Kidney (tissue), 14 donors: ENCODE data around the gene ABT1. TPM values are rescaled to one million over a fixed set of nuclear protein-coding genes. Genes with fewer than 3 reads are reported as not detected.

Source experiments
- DNase-seq, 5 donors: peaks; one replicate each; pipeline ENCODE4 v3.0.0-alpha.2; 2013 to 2020
- FAIRE-seq: peaks from 2 replicates; lab custom pipeline; 2012; peaks lifted over from hg19 to GRCh38; lab: Jason Lieb, UNC
- H3K27ac ChIP-seq, 2 donors: one replicate each; pipeline ENCODE4 v1.7.0; 2013; ENCODE audit warnings: low read depth in 2 of 2, low read length in 2 of 2, inconsistent platforms in 1 of 2
- H3K27me3 ChIP-seq: one replicate; pipeline ENCODE4 v1.7.1; 2013; ENCODE audit warnings: low read length, inconsistent platforms; ENCODE audit not compliant: control insufficient read depth, insufficient read depth
- H3K36me3 ChIP-seq, 3 donors: one replicate each; pipeline versions ENCODE4 v1.7.0 to v1.7.1; 2013; ENCODE audit warnings: low read length in 3 of 3, control low read depth in 1 of 3, inconsistent platforms in 1 of 3; ENCODE audit not compliant: insufficient read depth in 3 of 3, control insufficient read depth in 2 of 3
- H3K4me1 ChIP-seq, 3 donors: one replicate each; pipeline versions ENCODE4 v1.7.0 to v1.7.1; 2013; ENCODE audit warnings: low read length in 3 of 3, inconsistent platforms in 1 of 3, low read depth in 1 of 3; ENCODE audit not compliant: control insufficient read depth in 2 of 3, insufficient read depth in 2 of 3
- H3K4me3 ChIP-seq, 3 donors: one replicate each; pipeline versions ENCODE4 v1.7.0 to v1.8.1; 2013; ENCODE audit warnings: low read length in 3 of 3, control low read depth in 1 of 3, inconsistent platforms in 1 of 3
- H3K9ac ChIP-seq, 3 donors: one replicate each; pipeline versions ENCODE4 v1.7.0 to v1.7.1; 2013; ENCODE audit warnings: low read length in 3 of 3, control low read depth in 1 of 3, inconsistent platforms in 1 of 3
- H3K9me3 ChIP-seq, 3 donors: one replicate each; pipeline versions ENCODE4 v1.7.0 to v1.7.1; 2013; ENCODE audit warnings: low read length in 3 of 3, control low read depth in 1 of 3, inconsistent platforms in 1 of 3; ENCODE audit not compliant: control insufficient read depth in 2 of 3, insufficient read depth in 1 of 3
- intact Hi-C: fragments of 100-400 bp; cut with DNase I; formaldehyde crosslinking; loops from one replicate; pipeline ENCODE4 v1.11.1; 2022
- polyA plus RNA-seq: library from polyadenylated mRNA; stranded (reverse); fragments of 350-450 nt; fragmentation: Illumina TruSeq; extraction: RNeasy Lipid Tissue Mini Kit (QIAGEN cat#74804); gene quantifications from one replicate; pipeline ENCODE4 v1.2.3, GENCODE V29; 2014; ENCODE audit warnings: low read depth, low replicate concordance; ENCODE audit not compliant: insufficient read depth
- total RNA-seq: library from RNA; stranded (reverse); fragmentation: NEBNext Ultra II Directional; extraction: Animal tissue kit (Norgen Biotek cat#: 25700); gene quantifications from one replicate; pipeline ENCODE4 v1.2.1, GENCODE V29; 2021
- TF ChIP-seq, protein P1 (sequence below): IDR thresholded peaks from 3 replicates; pipeline ENCODE4 v1.5.1; 2012; ENCODE audit warnings: mild to moderate bottlenecking, moderate library complexity, borderline replicate concordance; ENCODE audit not compliant: insufficient read depth; ENCODE audit errors: extremely low read depth
- donor health status: control.
- donor health status: control.
- donor health status: control.
- donor health status: control.
- donor health status: control.
- donor health status: DM: yes; HTN: yes; CAD: no.
- donor health status: Normal renal cell carcinoma (clear cell type).

ABT1 gene
- total and polyA plus RNA-seq, 2 donors from 2014 or later = 11.3 to 14.0 TPM

DNA sequence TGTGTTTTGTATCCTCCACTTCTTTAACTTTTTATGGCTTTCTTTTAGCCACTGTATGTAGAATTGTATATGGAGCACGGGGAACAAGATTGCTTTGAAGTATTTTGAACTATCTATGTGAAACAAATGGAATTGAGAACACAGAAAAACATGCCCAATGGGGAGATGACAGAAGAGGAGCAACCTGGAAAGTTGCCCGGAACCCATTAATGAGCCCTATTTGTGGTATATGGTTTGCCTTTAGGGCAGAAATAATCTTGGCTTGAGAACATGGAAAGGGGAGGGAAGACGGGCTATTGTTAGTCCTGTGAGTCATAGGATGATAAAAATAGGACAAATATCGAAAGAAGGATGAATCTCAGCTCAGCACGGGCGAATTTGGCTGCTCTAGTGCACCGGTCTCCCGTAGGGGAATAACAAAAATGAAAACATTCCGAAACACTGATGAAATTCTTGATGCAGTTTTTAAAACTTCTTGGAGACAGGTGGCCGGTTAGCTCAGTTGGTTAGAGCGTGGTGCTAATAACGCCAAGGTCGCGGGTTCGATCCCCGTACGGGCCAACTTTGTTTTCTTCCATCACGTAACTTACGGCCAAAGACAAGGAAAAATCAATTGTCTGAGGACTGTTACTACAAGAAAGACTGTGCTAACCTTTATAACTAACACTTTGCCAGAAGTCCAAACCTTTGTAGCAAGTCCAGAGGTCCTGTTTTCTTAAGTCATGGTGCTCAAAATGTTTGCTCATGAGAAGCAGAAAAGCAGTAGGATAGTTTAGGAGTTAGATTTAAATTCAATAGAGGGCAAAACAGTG lies 42.9 kb upstream of the ABT1 start:
- FAIRE-seq = no peak

GRCh38 chr6:26554447-26554696 lies 42.4 kb upstream of the ABT1 start:
- Histone ChIP-seq H3K36me3 (no peaks in the 10 kb centered on the region), H3K27ac (peak overlapping the region in 1 of 2 donors; percentile 73), H3K27me3 (no peaks in the 10 kb centered on the region), H3K4me3 (peak overlapping the region; percentile 51 to 68 (median 58)), H3K9ac (peak overlapping the region in 2 of 3 donors; percentile 13 to 19), H3K9me3 (no peaks in the 10 kb centered on the region), H3K4me1 (peaks cover 0 to 2% (median 0%) of the 10 kb centered on the region in 3 donors)
- intact Hi-C loops = no loop called here
- FAIRE-seq (no peak), DNase-seq (no peak)
- TF ChIP-seq, protein P1, sequence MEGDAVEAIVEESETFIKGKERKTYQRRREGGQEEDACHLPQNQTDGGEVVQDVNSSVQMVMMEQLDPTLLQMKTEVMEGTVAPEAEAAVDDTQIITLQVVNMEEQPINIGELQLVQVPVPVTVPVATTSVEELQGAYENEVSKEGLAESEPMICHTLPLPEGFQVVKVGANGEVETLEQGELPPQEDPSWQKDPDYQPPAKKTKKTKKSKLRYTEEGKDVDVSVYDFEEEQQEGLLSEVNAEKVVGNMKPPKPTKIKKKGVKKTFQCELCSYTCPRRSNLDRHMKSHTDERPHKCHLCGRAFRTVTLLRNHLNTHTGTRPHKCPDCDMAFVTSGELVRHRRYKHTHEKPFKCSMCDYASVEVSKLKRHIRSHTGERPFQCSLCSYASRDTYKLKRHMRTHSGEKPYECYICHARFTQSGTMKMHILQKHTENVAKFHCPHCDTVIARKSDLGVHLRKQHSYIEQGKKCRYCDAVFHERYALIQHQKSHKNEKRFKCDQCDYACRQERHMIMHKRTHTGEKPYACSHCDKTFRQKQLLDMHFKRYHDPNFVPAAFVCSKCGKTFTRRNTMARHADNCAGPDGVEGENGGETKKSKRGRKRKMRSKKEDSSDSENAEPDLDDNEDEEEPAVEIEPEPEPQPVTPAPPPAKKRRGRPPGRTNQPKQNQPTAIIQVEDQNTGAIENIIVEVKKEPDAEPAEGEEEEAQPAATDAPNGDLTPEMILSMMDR = no peak

More for the DNA sequence above, 42.9 kb upstream of the ABT1 start:
- Histone ChIP-seq H3K9ac (peak overlapping the region; percentile 41 to 78 (median 50)), H3K4me3 (peak overlapping the region; percentile 58 to 93 (median 85)), H3K27me3 (no peaks in the 10 kb centered on the region), H3K9me3 (no peaks in the 10 kb centered on the region), H3K4me1 (peaks cover 0 to 2% (median 0%) of the 10 kb centered on the region in 3 donors), H3K27ac (peak overlapping the region; percentile 45 to 73), H3K36me3 (no peaks in the 10 kb centered on the region)
- intact Hi-C loops = no loop called here
- DNase-seq = peak; percentile 85 to 93 (median 88)
- TF ChIP-seq, protein P1 = no peak

DNA sequence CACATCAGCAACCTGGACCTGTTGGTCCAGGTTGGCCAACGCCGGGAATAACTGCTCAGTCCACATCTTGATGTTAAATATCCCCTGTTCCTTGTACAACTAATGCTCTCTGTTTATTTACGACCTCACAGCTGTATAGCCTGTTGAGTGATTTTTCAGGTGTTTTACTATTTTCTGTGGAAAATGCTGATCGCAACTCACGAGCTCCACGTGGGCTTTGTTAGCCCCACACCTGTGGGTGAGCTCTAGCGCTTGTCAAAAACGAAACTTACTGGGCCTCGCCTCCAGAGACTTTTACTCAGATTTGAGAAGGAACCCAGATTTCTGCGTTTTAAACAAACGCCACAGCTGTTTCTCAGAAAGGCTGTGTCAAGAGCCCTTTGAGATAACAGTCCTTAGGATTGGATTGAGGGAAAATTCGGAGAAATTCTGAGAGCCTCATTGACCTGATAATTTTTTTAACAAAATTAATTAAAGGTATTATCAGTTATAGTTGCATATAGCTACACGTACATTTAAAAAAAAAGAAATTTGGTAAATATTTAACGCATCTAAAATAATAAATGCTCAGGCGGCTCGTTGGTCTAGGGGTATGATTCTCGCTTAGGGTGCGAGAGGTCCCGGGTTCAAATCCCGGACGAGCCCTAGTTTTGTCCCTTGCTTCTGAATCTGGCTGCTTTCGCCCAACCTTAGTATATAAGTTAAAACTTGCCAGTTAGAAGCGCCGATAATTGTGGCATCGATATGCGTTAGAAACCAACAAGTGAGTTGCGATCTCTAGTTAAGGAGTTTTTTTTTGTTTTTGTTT lies 41.9 kb upstream of the ABT1 start:
- peak overlapping the region in 1 of 2 donors; percentile 73 for H3K27ac ChIP-seq
- no peaks in the 10 kb centered on the region for H3K9me3 ChIP-seq
- DNase-seq (peak in 3 of 5 donors; percentile 44 to 71 (median 65)), FAIRE-seq (no peak)
- peak overlapping the region; percentile 51 to 68 (median 58) for H3K4me3 ChIP-seq
- H3K27me3 ChIP-seq = no peaks in the 10 kb centered on the region
- H3K36me3 ChIP-seq = no peaks in the 10 kb centered on the region
- intact Hi-C loops = no loop called here
- H3K9ac ChIP-seq = peak overlapping the region in 2 of 3 donors; percentile 15 to 44
- TF ChIP-seq, protein P1 = no peak
- H3K4me1 ChIP-seq = peaks cover 0 to 2% (median 0%) of the 10 kb centered on the region in 3 donors
